ENCODE data around the gene BCLAF1. TPM values are rescaled to one million over a fixed set of nuclear protein-coding genes. Genes with fewer than 3 reads are reported as not detected.

BCLAF1 gene
- total and polyA plus RNA-seq, 2 of the 8 experiments (the other 6 are each of a cell fraction or from before 2014, with no cell fraction given) = 30.5 to 230 TPM

DNA sequence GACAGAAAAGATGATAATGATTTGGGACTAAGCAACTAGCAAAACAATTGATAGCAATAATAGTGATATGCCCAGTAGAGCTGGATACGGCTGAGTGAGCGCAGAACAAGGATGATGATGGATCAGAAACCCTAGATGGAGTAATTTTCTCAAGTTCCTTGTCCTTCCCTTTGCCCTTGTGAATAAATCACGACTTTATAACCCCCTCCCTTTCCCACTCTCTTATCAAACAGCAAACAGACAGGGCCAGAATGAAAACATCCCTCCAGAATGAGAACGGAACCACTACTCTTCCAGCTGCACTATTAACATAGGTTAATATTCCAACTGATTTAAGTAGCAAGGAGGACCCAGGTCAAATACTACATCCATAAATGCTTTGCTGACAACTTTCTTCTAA, 38.3 kb downstream of the BCLAF1 start (continued):
- TF ChIP-seq ZNF274 (IDR thresholded peaks at IDR 0.05; ENCODE audit: borderline replicate concordance, extremely low read depth, low read length) (no peak), KDM4A (IDR thresholded peaks at IDR 0.05; ENCODE audit: low read depth, low read length, severe bottlenecking) (no peak), KDM1A (IDR thresholded peaks at IDR 0.05; ENCODE audit: borderline replicate concordance, low read length) (no peak), CEBPB (IDR thresholded peaks at IDR 0.05; ENCODE audit: low read depth, low read length) (no peak), HDAC6 (IDR thresholded peaks at IDR 0.05; ENCODE audit: low read depth, low read length) (no peak), EGR1 (IDR thresholded peaks at IDR 0.05; ENCODE audit: borderline replicate concordance, low read depth, low read length) (no peak)

Data from H1 (cell line).